Sciatic nerve (tissue), 2 donors: ENCODE results near the gene SV2C. TPM values are rescaled to one million over a fixed set of nuclear protein-coding genes. Genes with fewer than 3 reads are reported as not detected.
"Not testable (repeated sequence)": the region's sequence is repeated elsewhere in the genome, so short reads cannot be mapped to it uniquely, and the experiment has no call there.

Experiments used
- ATAC-seq: fragments of 200-7000 bp; cut with Tn5 transposase; one replicate; pipeline ENCODE4 v1.9.1; 2020; ENCODE audit warnings: mild to moderate bottlenecking, moderate library complexity
- DNase-seq: peaks from one replicate; pipeline ENCODE4 v3.0.0-alpha.2; 2020; ENCODE audit warnings: low spot score
- intact Hi-C: fragments of 100-400 bp; cut with DNase I; formaldehyde crosslinking; loops from one replicate; pipeline ENCODE4 v1.14.2; 2022
- total RNA-seq: library from RNA; stranded (reverse); fragmentation: NEBNext Ultra II Directional; extraction: Animal tissue kit (Norgen Biotek cat#: 25700); gene quantifications from one replicate; pipeline ENCODE4 v1.2.1, GENCODE V29; 2021
- donor health status: DM: no; HTN: no; CAD: no.
- donor health status: DM: no; HTN: no; CAD: no.

The SV2C gene
- total RNA-seq, 1 donor from 2014 or later = 4.9 TPM

DNA sequence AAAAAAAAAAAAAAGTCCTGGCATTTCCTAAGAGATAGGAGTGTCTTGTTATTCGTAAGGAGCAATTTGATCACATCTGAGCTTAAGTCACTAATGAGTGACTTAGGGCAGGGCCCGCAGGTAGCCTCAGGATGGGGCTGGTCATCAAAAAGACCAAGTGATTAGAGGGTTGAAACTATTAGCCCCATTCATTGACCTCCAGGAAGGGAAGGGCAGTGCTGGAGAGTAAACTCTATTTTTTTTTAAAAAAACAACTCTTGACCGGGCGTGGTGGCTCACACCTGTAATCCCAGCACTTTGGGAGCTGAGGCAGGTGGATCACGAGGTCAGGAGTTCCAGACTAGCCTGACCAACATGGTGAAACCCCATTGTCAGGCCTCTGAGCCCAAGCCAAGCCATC is 273.7 kb downstream of the SV2C start:
- no peak for ATAC-seq
- no peak for DNase-seq
- intact Hi-C loops = no loop called here

GRCh38 chr5:76363352-76364225 is 280.4 kb downstream of the SV2C start:
- ATAC-seq (no peak), DNase-seq (no peak)
- intact Hi-C loops = no loop called here

GRCh38 chr5:76364226-76364589 is 281.0 kb downstream of the SV2C start:
- DNase-seq = no peak
- ATAC-seq = no peak
- intact Hi-C loops = no loop called here

DNA sequence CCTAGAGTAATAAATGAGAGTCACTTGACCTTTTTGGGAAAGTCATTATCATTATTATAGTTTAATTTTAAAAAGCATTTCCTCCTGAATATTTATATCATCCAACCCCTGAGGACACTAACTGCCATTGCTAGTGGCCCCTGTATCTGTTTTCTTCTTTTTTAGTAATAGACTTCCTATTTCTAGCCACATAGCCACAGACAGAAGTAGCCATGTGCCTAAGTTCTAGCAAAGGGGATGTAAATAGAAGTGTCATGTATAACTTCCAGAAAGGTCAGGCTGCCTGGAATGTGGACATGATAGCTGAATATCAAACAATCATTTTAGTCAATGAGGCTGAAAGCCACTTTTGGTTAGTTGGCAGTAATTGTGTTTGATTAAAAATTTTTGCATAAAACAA is 282.4 kb downstream of the SV2C start:
- ATAC-seq (no peak), DNase-seq (no peak)
- intact Hi-C loops = no loop called here

DNA sequence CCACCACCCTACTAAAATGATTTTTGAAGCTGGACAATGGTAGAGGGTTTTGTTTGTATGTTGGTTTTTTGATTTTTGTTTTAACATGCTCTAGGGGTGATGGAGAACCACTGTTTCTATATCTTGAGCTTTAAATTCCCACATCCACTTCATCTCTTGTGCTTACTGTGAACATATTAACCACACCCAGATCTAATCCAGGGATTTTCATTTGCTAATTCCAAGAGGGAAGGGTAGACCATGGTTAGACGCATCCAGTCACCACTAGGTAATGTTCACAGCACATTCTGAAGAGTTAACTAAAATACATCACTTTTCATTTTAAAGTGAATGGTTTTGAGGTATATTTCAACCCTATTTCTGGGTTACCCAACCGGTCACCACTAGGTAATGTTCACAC is 283.4 kb downstream of the SV2C start:
- intact Hi-C loops = no loop called here

DNA sequence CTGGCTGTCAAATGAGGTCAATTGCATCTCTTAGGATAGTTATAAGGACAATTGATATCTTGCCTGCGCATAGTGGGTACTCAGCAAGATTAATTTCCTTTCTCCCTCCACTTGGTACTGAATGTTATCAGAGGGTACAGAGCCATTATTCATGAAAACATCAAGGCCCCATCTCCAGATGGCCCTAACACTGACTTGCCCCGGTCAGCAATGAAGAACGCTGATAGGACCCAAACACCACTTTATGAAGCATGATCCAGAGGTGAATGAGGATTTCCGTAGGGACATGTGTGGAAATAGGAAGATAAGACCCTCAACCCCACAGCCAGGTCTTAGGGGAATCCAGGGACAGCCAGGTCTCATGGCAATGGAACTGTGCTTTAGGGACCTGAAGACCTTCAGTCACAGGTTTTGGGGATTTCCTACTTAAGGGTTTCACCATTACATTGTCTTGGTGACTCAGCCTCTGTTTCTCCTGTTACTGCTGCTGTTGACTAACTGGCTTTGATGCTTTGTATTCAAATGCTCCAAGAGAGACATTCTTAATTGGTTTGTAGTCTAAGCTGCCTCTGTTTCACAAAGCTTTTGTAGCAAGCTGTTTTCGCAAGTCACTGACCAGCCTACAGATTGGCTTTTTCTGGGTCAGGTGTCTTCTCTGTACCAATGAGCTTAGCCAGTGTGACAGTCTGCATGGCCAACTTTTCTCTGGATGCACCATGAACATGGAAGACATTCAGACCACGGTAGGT is 284.6 kb downstream of the SV2C start:
- intact Hi-C loops = no loop called here
- ATAC-seq = no peak

More for the DNA sequence above, 283.4 kb downstream of the SV2C start:
- ATAC-seq (no peak), DNase-seq (no peak)

GRCh38 chr5:76368941-76369340 is 285.8 kb downstream of the SV2C start:
- ATAC-seq (no peak), DNase-seq (no peak)
- intact Hi-C loops = no loop called here

More for the DNA sequence above, 284.6 kb downstream of the SV2C start:
- no peak for DNase-seq

- intact Hi-C loops, DNase-seq, ATAC-seq: not testable (repeated sequence)
Measured at GRCh38 chr5:76369668-76370067, 286.5 kb downstream of the SV2C start.

- intact Hi-C loops = no loop called here
- no peak for DNase-seq
- ATAC-seq = no peak
Measured at GRCh38 chr5:76371960-76372322, 288.8 kb downstream of the SV2C start.

DNA sequence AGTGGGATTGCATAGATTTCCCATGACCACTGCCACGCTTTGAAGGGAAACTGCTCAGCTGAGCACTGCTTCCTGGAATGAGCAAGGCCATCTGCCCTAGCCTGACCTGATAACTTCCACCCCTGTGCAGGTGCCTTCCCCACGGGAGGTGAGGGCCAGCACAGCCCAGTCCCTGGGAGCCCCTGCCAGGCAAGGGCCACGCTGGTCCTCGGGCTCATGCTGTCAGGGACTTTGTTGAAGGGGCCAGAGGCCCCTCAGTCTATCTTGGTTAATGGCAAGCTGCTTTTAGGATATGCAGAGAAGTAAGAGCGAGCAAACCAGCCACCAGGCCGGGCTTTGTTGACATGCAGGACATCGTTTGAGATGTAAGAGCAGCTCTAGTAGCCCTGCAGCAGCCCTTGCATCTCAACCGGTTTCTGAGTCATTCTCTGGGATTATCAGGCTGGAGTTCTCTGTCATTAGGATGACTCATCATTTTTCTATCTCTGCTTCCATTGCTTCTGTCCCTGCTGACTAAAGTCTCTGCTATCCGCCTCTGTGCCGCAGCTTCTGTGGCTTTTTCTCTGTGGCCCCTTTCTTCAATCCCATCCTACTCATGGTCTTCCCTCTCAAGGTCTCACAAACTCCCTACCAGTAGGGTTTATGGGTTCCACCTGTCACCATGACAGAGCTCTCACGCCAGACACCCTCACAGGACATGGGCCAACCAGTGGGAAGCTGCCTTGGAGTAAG is 289.3 kb downstream of the SV2C start:
- intact Hi-C loops = no loop called here
- ATAC-seq (no peak), DNase-seq (no peak)

DNA sequence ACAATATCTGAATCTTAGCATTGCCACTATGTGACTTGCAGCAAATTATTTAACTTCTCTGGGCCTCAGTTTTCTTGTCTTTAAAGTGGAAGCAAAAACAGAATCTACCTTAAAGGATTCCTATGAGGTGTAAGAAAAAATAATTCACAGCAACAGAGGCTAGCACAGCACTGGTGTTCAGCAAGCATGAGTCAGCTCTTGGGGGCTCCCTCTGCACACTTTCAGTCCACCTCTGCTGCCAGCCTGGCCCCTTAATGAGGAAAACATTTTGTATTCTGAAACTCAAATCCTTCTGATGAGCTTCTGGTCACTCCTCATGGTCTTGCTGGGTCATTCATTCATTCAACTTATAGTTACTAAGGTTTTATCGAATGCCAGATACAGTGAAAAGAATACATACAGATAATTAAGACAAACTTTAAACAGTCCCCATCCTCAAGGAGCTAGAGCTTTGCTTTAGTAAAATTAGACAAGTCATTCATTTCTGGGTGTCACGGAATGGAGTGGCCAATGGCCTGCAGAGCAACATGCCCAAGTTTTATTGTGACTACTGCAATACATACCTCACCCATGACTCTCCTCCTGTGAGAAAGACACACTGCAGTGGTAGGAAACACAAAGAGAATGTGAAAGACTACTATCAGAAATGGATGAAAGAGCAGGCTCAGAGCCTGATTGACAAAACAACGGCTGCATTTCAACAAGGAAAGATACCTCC is 293.1 kb downstream of the SV2C start:
- ATAC-seq (no peak), DNase-seq (no peak)
- intact Hi-C loops = no loop called here

GRCh38 chr5:76376866-76377230 is 293.7 kb downstream of the SV2C start:
- no peak for ATAC-seq
- intact Hi-C loops = no loop called here
- no peak for DNase-seq

DNA sequence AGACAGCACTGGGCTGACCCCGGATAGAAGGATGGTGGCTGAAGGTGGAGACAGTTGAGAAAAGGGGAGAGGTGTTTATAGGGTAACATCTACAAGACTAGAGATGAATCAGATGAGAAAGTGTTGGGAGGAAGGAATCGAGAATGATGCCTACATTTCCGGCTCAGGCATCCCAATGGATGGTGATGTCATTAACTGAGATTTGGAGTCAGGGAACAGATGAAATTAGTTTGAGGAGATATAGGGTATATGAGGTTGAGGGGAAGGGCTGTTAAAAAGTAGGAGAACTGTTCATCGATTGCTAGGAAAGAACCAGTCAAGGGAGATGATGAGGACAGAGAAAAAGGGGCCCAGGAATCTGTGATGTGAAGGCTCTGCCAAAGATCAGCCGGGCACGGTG is 295.2 kb downstream of the SV2C start:
- DNase-seq = no peak
- no peak for ATAC-seq
- intact Hi-C loops = no loop called here

GRCh38 chr5:76379316-76379715 is 296.1 kb downstream of the SV2C start:
- no peak for ATAC-seq

DNA sequence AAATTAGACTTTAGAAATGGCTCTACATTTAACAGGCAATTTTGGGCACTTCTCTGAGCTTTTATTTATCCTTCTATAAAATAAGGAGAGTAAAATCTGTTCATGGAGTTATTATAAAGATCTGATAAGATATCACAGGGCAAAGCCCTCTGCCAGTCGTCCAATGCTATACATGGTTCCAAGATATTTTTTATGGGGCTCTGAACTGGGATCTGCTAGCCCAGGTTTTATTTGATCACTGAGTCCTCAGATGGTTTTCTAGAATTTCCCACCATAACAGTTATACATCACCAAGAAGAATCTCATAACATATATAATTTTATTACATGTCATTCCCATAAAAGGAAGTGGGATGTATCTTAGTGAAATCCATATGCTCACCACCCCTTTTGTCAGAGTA is 296.7 kb downstream of the SV2C start:
- no peak for ATAC-seq
- intact Hi-C loops = no loop called here
- no peak for DNase-seq

More at GRCh38 chr5:76379316-76379715, 296.1 kb downstream of the SV2C start:
- DNase-seq = no peak
- intact Hi-C loops = no loop called here

DNA sequence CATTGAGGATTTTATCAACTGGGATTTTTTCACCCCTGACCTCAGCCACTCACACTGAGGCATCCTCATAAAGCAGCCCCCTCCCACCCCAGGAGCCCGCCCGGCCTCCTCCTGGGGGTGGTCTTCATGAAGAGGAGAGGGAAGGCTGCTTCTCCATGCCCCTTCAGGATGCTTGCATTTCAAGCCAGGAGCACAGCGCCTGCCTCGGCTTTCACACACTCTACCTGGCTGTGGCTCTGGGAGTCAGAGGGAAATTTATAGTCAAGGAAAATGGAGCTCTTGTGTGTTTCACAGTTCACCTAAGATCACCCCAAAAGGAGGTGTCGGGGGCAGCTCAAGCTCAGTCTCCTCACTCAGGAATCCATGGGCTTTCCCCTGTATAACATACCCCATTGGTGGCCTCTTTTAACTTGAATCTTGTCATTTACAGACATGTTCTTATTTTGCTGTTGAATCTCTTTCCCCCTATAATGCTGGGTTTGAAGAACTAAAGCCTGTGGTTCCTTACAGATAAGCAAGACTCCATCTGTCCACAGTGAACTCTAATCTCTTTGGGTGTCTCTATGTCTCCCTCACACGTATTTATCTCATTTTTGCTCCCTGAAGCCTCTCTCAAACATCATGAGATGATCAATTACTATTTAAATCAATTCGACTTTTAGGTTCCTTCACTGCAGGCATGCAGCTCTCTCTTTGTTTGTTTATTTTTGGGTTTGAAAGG is 297.3 kb downstream of the SV2C start:
- intact Hi-C loops = no loop called here
- DNase-seq (no peak), ATAC-seq (no peak)

GRCh38 chr5:76383126-76383832 is 300.1 kb downstream of the SV2C start:
- intact Hi-C loops = no loop called here
- ATAC-seq (no peak), DNase-seq (no peak)

GRCh38 chr5:76384189-76384588 is 301.0 kb downstream of the SV2C start:
- no peak for DNase-seq
- no peak for ATAC-seq
- intact Hi-C loops = no loop called here
